AG04450 (cell line): Measurements from ENCODE around the gene ADGRF4. TPM values are rescaled to one million over a fixed set of nuclear protein-coding genes. Genes with fewer than 3 reads are reported as not detected.

Experiments used
- CTCF ChIA-PET: fragments of 300-600, 350-600 bp; formaldehyde crosslinking; extraction: SDS; loops from one replicate; lab custom pipeline; 2022; ENCODE audit warnings: antibody characterized with exemption, inconsistent platforms; lab: Charles Lee
- POLR2A ChIA-PET: fragments of 350-600 bp; formaldehyde crosslinking; extraction: SDS; loops from one replicate; lab custom pipeline; 2021; ENCODE audit warnings: antibody characterized with exemption, inconsistent platforms; lab: Yijun Ruan, JAX
- DNase-seq: peaks from one replicate; pipeline ENCODE4 v3.0.0-alpha.2; 2011; ENCODE audit warnings: low read depth, low spot score
- H3K27ac ChIP-seq: one replicate; pipeline ENCODE4 v1.5.1; 2012; ENCODE audit warnings: low read depth, low read length, control low read depth
- H3K27me3 ChIP-seq: one replicate; pipeline ENCODE4 v1.6.0; 2012; ENCODE audit warnings: low read length; ENCODE audit not compliant: control insufficient read depth, insufficient read depth
- H3K4me3 ChIP-seq: 2 replicates; pipeline ENCODE4 v1.5.1; 2011; ENCODE audit warnings: mild to moderate bottlenecking, low read depth, low read length, control low read depth
- H3K9me3 ChIP-seq: 2 replicates; pipeline ENCODE4 v1.5.1; 2012; ENCODE audit warnings: low read length; ENCODE audit not compliant: control insufficient read depth, insufficient read depth
- polyA plus RNA-seq: library from polyadenylated mRNA; depleted of rRNA; stranded (reverse); fragments of >200 nt; gene quantifications from 2 replicates; pipeline ENCODE4 v1.2.3, GENCODE V29; 2011; rRNA removed
- TF ChIP-seq, protein P1 (sequence below): IDR thresholded peaks from 2 replicates; pipeline ENCODE4 v1.5.1; 2011; ENCODE audit warnings: low read depth, low read length, control low read depth, inconsistent platforms

ADGRF4 gene
- polyA plus RNA-seq, 1 experiment: not detected

DNA sequence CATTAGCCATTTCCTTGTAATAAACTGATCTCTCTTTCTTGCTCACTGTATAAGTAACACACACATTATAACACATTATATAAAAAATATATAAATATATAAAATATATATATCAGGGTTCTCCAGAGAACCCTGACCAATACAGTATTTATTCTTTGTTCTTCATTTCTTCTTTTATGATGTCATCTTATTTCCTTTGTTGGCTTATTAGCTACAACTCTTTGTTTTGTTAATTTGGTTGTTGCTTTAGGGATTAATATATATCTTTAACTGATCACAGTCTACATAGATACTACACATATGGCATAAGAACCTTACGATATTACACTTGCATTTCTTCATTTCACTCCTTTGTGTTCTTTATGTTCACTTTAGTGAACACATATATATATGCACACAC lies 68.7 kb downstream of the ADGRF4 start:
- DNase-seq: no peak
- H3K27me3 ChIP-seq: no peaks in the 10 kb centered on the region
- H3K27ac ChIP-seq: no peak overlapping the region
- POLR2A ChIA-PET: no interaction called here
- CTCF ChIA-PET: no interaction called here
- no peaks in the 10 kb centered on the region for H3K9me3 ChIP-seq
- no peak overlapping the region for H3K4me3 ChIP-seq
- TF ChIP-seq, protein P1, sequence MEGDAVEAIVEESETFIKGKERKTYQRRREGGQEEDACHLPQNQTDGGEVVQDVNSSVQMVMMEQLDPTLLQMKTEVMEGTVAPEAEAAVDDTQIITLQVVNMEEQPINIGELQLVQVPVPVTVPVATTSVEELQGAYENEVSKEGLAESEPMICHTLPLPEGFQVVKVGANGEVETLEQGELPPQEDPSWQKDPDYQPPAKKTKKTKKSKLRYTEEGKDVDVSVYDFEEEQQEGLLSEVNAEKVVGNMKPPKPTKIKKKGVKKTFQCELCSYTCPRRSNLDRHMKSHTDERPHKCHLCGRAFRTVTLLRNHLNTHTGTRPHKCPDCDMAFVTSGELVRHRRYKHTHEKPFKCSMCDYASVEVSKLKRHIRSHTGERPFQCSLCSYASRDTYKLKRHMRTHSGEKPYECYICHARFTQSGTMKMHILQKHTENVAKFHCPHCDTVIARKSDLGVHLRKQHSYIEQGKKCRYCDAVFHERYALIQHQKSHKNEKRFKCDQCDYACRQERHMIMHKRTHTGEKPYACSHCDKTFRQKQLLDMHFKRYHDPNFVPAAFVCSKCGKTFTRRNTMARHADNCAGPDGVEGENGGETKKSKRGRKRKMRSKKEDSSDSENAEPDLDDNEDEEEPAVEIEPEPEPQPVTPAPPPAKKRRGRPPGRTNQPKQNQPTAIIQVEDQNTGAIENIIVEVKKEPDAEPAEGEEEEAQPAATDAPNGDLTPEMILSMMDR: no peak

DNA sequence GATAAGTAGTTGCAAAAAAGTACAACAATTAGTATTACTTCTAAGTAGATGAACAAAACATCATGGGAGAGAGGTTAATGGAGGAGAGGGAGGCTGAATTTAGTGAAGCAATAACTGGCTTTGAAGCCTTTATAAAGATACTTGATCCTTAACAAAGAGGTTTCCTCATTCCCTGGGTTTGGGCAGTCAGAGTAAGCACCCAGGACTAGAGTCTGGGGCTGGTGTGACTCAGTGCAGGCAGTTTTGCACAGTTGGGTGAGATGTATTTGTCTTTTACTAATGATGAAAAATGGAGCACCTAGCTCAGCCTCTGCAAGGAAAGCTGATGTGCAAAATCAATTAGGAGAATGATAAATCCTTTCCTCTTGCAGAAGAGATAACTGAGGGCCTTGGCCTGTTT lies 71.6 kb downstream of the ADGRF4 start:
- H3K9me3 ChIP-seq: no peaks in the 10 kb centered on the region
- H3K27me3 ChIP-seq: no peaks in the 10 kb centered on the region
- no peak overlapping the region for H3K4me3 ChIP-seq
- H3K27ac ChIP-seq: no peak overlapping the region
- POLR2A ChIA-PET: no interaction called here
- CTCF ChIA-PET: no interaction called here
- DNase-seq: no peak
- TF ChIP-seq, protein P1: no peak

Other genes with a start within 250 kb of the ADGRF4 start
- 7.9 and 12.5 TPM in 2 replicates for gene CD2AP, start 220.8 kb upstream of the ADGRF4 start, polyA plus RNA-seq
- not detected in 2 replicates for gene OPN5, start 83.5 kb downstream of the ADGRF4 start, polyA plus RNA-seq